Endothelial cell of umbilical vein (primary cell): ENCODE data around the gene PRKD1. TPM values are rescaled to one million over a fixed set of nuclear protein-coding genes. Genes with fewer than 3 reads are reported as not detected.

ENCODE experiments used
- BruUV-seq: library from RNA; stranded (reverse); fragments of 400-500 nt; replicated peaks from 2 replicates; lab custom pipeline; 2021; lab: Mats Ljungman, UMichigan
- CTCF ChIA-PET: fragments of 300-600, 350-600 bp; sonication (Branson Sonifier 250); formaldehyde crosslinking; loops from one replicate; lab custom pipeline; 2021; ENCODE audit warnings: antibody characterized with exemption, inconsistent platforms; lab: Charles Lee
- POLR2A ChIA-PET: fragments of 300-600, 350-600 bp; sonication (Branson Sonifier 250); formaldehyde crosslinking; loops from one replicate; lab custom pipeline; 2021; ENCODE audit warnings: antibody characterized with exemption, inconsistent platforms; lab: Charles Lee
- DNase-seq: peaks from one replicate; pipeline ENCODE4 v3.0.0-alpha.2; 2011; ENCODE audit warnings: low read depth, low spot score
- FAIRE-seq: peaks from 2 replicates; lab custom pipeline; 2011; peaks lifted over from hg19 to GRCh38; lab: Jason Lieb, UNC
- H2AFZ ChIP-seq: 2 replicates; pipeline ENCODE4 v1.6.0; 2012; ENCODE audit warnings: low read depth, low read length, control low read depth, inconsistent platforms
- H3K27ac ChIP-seq: 2 replicates; pipeline ENCODE4 v1.5.1; 2011; ENCODE audit warnings: low read depth, mild to moderate bottlenecking, control low read depth, low read length, moderate library complexity; ENCODE audit not compliant: insufficient read depth
- H3K27me3 ChIP-seq, 2 experiments: 2 replicates each; pipeline versions ENCODE4 v1.6.0 to v1.6.1; 2011; ENCODE audit warnings: low read length in 2 of 2, mixed read lengths in 1 of 2; ENCODE audit not compliant: control insufficient read depth in 2 of 2, insufficient read depth in 2 of 2
- H3K36me3 ChIP-seq, 2 experiments: 2 replicates in 1 of 2; 3 replicates in 1 of 2; pipeline ENCODE4 v1.5.1; 2011; ENCODE audit warnings: low read length in 2 of 2, mild to moderate bottlenecking in 1 of 2, moderate library complexity in 1 of 2; ENCODE audit not compliant: control insufficient read depth in 2 of 2, insufficient read depth in 2 of 2; ENCODE audit errors: extremely low read depth in 1 of 2
- H3K4me1 ChIP-seq: 3 replicates; pipeline ENCODE4 v1.5.1; 2011; ENCODE audit warnings: mild to moderate bottlenecking, low read length; ENCODE audit not compliant: control insufficient read depth, insufficient read depth; ENCODE audit errors: extremely low read depth
- H3K4me2 ChIP-seq: 2 replicates; pipeline ENCODE4 v1.6.1; 2011; ENCODE audit warnings: low read length, control low read depth, mixed read lengths; ENCODE audit not compliant: insufficient read depth
- H3K4me3 ChIP-seq, 3 experiments: fragments of 200-600 bp in 1 of 3; sonication (generic), shearing (Covaris generic) in 1 of 3; replicated peaks in 1 of 3; 2 replicates each; pipeline ENCODE4 v1.5.1; 2011 to 2016; ENCODE audit warnings: control low read depth in 3 of 3, low read length in 3 of 3, mild to moderate bottlenecking in 2 of 3, inconsistent platforms in 1 of 3, low read depth in 1 of 3, moderate library complexity in 1 of 3; ENCODE audit not compliant: insufficient read depth in 1 of 3
- H3K79me2 ChIP-seq: 2 replicates; pipeline ENCODE4 v1.6.0; 2012; ENCODE audit warnings: low read length, inconsistent platforms; ENCODE audit not compliant: control insufficient read depth, insufficient read depth
- H3K9ac ChIP-seq: replicated peaks from 2 replicates; pipeline ENCODE3; 2011; ENCODE audit warnings: low read length, control low read depth; ENCODE audit not compliant: insufficient read depth; ENCODE audit errors: extremely low read depth
- H3K9me1 ChIP-seq: replicated peaks from 3 replicates; pipeline ENCODE4 v1.6.0; 2011; ENCODE audit warnings: mild to moderate bottlenecking, low read length; ENCODE audit not compliant: control insufficient read depth, insufficient read depth; ENCODE audit errors: extremely low read depth
- H3K9me3 ChIP-seq: replicated peaks from 2 replicates; pipeline ENCODE4 v1.5.1; 2012; ENCODE audit warnings: low read length, inconsistent platforms; ENCODE audit not compliant: control insufficient read depth, insufficient read depth
- H4K20me1 ChIP-seq: replicated peaks from 2 replicates; pipeline ENCODE3; 2011; ENCODE audit warnings: mild to moderate bottlenecking, low read length; ENCODE audit not compliant: control insufficient read depth, insufficient read depth; ENCODE audit errors: extremely low read depth
- EZH2 ChIP-seq: IDR thresholded peaks from 2 replicates; pipeline ENCODE4 v1.6.1; 2012; ENCODE audit warnings: borderline replicate concordance, low read depth, mild to moderate bottlenecking, moderate library complexity, low read length, inconsistent platforms; ENCODE audit not compliant: severe bottlenecking
- FOS ChIP-seq: IDR thresholded peaks from 2 replicates; pipeline ENCODE4 v1.6.1; 2011; ENCODE audit warnings: mild to moderate bottlenecking, low read length, moderate library complexity, borderline replicate concordance; ENCODE audit not compliant: insufficient read depth
- GATA2 ChIP-seq: IDR thresholded peaks from 2 replicates; pipeline ENCODE4 v1.7.0; 2011; ENCODE audit warnings: low read depth, mild to moderate bottlenecking, moderate library complexity, mixed read lengths, low read length; ENCODE audit not compliant: insufficient read length, insufficient read depth
- JUN ChIP-seq: IDR thresholded peaks from 2 replicates; pipeline ENCODE4 v1.6.1; 2011; ENCODE audit warnings: borderline replicate concordance, low read depth; ENCODE audit not compliant: insufficient read length, insufficient read depth
- MYC ChIP-seq: IDR thresholded peaks from one replicate; pipeline ENCODE4 v1.6.1; 2011; ENCODE audit warnings: mild to moderate bottlenecking, low read depth, low read length
- POLR2A ChIP-seq: IDR thresholded peaks from 2 replicates; pipeline ENCODE4 v1.6.1; 2012; ENCODE audit warnings: low read depth, mild to moderate bottlenecking, control low read depth, low read length
- POLR2AphosphoS5 ChIP-seq: IDR thresholded peaks from 2 replicates; pipeline ENCODE4 v1.6.1; 2012; ENCODE audit warnings: low read depth, mild to moderate bottlenecking, control low read depth, low read length, moderate library complexity; ENCODE audit not compliant: insufficient read depth
- dilution Hi-C: fragments of 300-500 bp; cut with MboI; formaldehyde crosslinking; loops from one replicate; pipeline ENCODE4 v1.15.0; 2019; ENCODE audit warnings: low sequenced_read_pairs; ENCODE audit not compliant: extremely low pct_ligation_motif_present
- intact Hi-C: fragments of 100-400 bp; cut with micrococcal nuclease; formaldehyde crosslinking; loops from one replicate; pipeline ENCODE4 v1.10.0; 2022
- polyA plus RNA-seq, 4 experiments: library from polyadenylated mRNA; depleted of rRNA in 3 of 4; stranded (reverse) in 3 of 4; unstranded in 1 of 4; fragments of >200 nt; gene quantifications; 2 replicates each; pipeline versions ENCODE4 v1.2.1 to v1.2.3, GENCODE V29; 2011 to 2012; ENCODE audit warnings: missing spikeins in 1 of 4
- total RNA-seq: library from RNA; stranded (reverse); gene quantifications from 2 replicates; pipeline ENCODE4 v1.2.3, GENCODE V29; 2021
- TF ChIP-seq, protein P1 (sequence below): IDR thresholded peaks from 2 replicates; pipeline ENCODE4 v1.6.1; 2011; ENCODE audit not compliant: insufficient read depth, insufficient read length
- TF ChIP-seq, protein P2 (sequence below), 2 donors: IDR thresholded peaks; 1 replicate in 1 of 2; 2 replicates in 1 of 2; pipeline ENCODE4 v1.5.1; 2011; ENCODE audit warnings: low read length in 2 of 2, mild to moderate bottlenecking in 2 of 2, moderate library complexity in 2 of 2, control low read depth in 1 of 2, inconsistent platforms in 1 of 2, low read depth in 1 of 2; ENCODE audit not compliant: insufficient read depth in 1 of 2; ENCODE audit errors: extremely low read depth in 1 of 2

PRKD1 gene
- total and polyA plus RNA-seq, 2 donors (not counting 3 experiments of a cell fraction or from before 2014, with no cell fraction given), result 3.9 to 10.9 TPM

- intact Hi-C loops (loop anchor here (10.0 kb wide), 1 partner anchor 355 kb away; no protein-coding TSS in a partner anchor), dilution Hi-C loops (no loop called here)
- BruUV-seq, result no TSS peak
- Histone ChIP-seq H3K9me1 (no peaks in the 10 kb centered on the region), H3K4me2 (no peak overlapping the region), H3K27me3 (peaks cover 0 to 9% of the 10 kb centered on the region in 2 experiments), H3K27ac (no peak overlapping the region), H3K9ac (no peak overlapping the region), H3K4me3 (no peak overlapping the region), H3K36me3 (no peaks in the 10 kb centered on the region), H2AFZ (no peak overlapping the region), H4K20me1 (no peaks in the 10 kb centered on the region), H3K9me3 (no peaks in the 10 kb centered on the region), H3K4me1 (peaks cover 13% of the 10 kb centered on the region), H3K79me2 (peaks cover under 1% of the 10 kb centered on the region)
- POLR2A ChIA-PET, result no interaction called here
- TF ChIP-seq, protein P1, sequence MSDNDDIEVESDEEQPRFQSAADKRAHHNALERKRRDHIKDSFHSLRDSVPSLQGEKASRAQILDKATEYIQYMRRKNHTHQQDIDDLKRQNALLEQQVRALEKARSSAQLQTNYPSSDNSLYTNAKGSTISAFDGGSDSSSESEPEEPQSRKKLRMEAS, result no peak
- TF ChIP-seq JUN, result no peak
- TF ChIP-seq, protein P2, sequence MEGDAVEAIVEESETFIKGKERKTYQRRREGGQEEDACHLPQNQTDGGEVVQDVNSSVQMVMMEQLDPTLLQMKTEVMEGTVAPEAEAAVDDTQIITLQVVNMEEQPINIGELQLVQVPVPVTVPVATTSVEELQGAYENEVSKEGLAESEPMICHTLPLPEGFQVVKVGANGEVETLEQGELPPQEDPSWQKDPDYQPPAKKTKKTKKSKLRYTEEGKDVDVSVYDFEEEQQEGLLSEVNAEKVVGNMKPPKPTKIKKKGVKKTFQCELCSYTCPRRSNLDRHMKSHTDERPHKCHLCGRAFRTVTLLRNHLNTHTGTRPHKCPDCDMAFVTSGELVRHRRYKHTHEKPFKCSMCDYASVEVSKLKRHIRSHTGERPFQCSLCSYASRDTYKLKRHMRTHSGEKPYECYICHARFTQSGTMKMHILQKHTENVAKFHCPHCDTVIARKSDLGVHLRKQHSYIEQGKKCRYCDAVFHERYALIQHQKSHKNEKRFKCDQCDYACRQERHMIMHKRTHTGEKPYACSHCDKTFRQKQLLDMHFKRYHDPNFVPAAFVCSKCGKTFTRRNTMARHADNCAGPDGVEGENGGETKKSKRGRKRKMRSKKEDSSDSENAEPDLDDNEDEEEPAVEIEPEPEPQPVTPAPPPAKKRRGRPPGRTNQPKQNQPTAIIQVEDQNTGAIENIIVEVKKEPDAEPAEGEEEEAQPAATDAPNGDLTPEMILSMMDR (IDR thresholded peaks at IDR 0.05; ENCODE audit: extremely low read depth in 1 of 2, insufficient read depth in 1 of 2, low read depth in 1 of 2, low read length in 2 of 2), result no peak
- TF ChIP-seq POLR2AphosphoS5, result no peak
- TF ChIP-seq MYC, result no peak
- no peak for TF ChIP-seq POLR2A
- no peak for TF ChIP-seq FOS
- no peak for TF ChIP-seq GATA2
- no peak for TF ChIP-seq EZH2
- CTCF ChIA-PET, result no interaction called here
- no peak for FAIRE-seq
- peak; percentile 7 for DNase-seq
Observed at GRCh38 chr14:29930283-29930682, 2.6 kb upstream of the PRKD1 start.
